Stimulated activated naive CD4-positive, alpha-beta T cell (primary cell): ENCODE measurements around the gene KCTD1.
"Not testable (repeated sequence)": the region's sequence is repeated elsewhere in the genome, so short reads cannot be mapped to it uniquely, and the experiment has no call there.

Experiments
- DNase-seq, 6 experiments: peaks; one replicate each; lab custom pipeline; 2025; lab: John Stamatoyannopoulos, UW

Gene KCTD1

DNA sequence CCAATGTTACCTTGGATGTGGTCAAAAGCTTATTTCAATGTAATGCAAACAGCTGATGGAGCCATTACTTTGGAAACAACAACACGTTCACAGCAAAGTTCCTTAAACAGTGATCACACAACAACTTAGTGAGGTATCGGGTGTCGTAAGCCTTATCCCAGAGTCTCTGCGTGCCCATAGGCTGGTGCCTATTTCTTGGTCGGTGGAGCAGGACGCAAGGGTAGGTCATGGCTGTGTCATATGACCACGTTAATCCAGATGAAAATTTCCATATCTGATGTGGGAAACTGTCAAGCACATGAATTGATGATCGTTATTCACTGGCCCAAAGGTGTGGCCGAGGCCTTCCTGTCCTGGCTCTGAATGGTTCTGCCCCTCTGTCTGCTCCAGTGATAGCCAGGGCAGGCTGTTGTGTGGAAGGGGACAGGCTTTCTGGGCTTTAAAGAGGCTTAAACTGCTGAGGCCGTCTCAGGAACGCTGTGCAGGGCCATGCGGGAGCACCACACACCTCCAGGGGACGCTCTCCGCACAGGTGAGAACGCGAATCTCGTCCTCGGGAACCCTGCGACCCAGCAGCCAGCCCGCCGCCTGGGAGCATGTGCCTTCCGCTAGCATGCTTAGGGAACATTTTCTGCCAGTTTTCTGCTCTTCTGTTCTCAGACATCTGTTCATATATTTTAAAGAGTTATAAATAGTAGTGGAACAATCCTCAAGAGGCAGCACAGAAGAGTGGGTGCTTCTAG, 90.6 kb downstream of the KCTD1 start:
- no peak for DNase-seq

DNA sequence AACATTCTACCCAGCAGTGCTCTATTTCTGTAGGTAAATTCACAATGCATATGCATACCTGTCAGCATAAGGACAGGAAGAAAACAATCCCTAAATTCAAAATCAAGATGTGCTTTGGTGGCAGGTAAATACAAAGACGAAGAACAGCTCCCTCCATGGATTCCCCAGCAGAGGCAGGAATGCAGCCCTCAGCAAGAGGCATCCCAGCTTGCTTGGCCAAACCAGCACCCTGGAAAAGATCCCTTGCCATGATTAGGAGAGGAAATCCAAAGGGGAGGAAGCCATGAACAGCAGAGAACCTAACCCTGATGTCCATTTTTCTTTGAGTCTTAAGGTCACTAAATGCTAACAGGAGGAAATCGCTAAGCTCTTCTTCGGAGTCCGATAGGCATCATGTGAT, 91.2 kb downstream of the KCTD1 start:
- DNase-seq, result no peak

DNA sequence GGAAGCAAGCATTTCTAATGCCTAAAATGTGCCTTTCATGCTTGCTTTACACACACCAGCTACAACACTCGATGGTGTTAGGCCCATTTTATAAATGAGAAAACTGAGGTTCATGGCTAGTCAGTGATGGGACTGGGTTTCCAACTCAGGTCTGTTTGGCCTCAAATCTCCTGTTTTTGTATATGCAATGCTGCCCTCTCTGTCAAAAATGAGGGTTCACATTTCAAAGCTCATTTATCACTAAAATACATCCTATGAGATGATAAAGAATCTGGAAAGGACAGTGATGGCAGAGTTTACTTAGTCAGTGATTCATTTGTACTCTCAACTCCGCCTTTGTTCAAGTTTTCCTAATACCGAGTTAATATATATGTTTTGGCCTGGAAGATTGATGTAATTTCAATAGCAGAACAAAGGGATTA, 92.3 kb downstream of the KCTD1 start:
- no peak for DNase-seq

DNA sequence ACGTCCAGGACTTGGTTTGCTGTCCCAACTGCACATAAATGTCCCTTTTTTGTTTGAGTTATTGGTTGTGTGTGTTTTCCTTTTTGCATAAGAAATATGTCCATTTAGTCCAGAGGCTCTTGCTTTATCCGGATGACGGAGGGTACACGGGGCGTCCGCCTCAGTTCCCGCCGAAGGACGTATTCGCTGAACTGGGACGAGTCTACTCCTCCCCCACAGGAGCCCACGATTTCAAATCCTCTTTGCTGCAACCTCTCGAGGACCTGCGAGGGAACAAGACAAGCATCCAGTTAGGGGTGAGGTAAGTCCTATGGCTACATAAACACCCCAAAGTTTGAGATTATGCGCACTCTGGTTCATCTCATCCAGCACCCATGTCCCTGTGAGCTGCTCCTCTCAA, 92.7 kb downstream of the KCTD1 start:
- no peak for DNase-seq

DNA sequence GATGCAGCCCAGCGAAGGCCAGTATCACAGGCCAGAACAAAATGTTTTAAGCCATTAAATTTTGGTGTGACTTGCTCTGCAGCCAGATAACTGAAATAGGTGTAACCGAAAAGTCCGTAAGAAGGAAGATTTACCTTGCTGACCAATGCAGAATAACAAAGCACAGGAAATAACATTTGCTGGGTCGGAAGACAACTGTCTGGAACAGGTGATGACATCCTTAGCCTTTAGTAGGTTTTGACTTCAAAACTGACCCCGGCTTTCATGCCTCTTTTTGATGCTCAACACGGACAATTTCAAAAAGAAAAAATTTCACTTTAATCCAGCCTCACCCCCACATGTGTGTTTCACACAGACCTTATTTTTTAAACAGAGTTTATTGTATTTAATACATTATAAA, 93.7 kb downstream of the KCTD1 start:
- no peak for DNase-seq

DNA sequence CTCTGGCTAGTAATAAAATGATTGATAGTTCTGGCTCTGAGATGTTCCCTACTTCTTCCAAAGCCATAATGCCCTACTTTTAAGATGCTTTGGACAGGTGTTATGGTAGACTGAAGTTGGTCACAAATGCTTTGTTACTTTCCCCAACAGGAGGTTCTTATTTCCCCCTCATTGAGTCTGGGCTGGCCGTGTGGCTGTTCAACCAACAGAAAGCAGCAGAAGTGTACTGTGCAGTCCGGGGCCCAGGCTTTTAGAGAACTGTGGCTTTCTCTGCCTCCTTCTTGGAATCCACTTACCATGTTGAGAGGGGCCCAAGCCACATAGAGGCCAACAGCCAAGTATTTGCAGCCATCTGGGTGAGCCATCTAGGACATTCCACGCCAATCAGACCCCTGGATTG, 94.2 kb downstream of the KCTD1 start:
- no peak for DNase-seq

DNA sequence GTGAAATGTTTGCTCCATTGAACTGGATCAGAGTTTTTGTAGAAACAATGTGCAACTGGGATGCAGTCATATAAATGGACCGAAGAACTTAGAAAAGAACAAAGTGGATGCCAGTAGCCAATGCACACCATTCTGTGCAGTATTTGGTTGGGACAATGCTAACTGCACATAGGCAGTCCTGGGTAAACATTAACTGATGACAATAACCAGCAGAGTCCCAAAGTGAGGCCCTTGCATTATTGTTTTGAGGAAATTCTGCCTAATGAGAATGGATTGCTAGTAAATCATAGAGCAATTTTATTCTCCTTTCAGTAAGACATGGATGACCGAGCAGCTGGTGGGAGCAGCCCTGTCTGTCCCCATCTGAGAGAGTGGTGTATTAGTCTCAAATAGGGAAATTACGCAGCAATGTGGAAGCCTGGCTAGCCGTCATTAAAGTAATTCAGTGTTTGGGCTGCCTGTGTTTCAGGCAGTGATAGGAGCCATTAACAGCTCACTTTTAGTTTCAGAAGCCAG, 94.9 kb downstream of the KCTD1 start:
- no peak for DNase-seq

DNA sequence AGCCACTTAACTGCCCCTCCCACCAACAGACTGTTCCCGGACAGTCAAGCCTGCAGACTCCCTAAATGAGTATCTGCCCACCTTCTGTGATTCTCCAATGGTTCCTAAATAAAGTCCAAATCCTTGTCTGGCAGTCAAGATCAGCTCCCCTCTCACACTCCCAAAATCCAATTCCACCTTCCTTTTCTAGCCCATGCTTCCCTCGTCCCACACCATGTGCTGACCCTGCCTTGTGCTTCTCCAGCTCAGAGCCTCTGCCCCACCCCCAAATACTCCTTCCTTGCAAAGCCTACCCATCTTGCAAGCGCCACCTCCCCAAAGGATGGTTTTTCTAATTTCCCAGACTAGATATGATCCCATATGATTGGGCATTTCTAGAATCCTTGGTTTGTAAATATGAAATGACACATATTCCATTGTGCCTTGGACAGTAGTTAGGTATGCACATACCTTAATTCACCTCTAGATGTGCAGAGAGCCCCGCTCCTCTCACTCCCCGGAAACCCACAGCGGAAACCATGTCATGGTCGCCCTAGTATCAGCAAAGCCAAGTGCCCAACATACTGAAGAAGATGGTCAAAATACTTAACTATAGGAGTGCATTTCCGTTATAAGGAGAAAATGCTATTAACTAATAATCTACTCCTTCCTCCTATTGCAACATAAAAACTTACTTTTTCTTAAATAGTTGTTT, 97.2 kb downstream of the KCTD1 start:
- no peak for DNase-seq

DNA sequence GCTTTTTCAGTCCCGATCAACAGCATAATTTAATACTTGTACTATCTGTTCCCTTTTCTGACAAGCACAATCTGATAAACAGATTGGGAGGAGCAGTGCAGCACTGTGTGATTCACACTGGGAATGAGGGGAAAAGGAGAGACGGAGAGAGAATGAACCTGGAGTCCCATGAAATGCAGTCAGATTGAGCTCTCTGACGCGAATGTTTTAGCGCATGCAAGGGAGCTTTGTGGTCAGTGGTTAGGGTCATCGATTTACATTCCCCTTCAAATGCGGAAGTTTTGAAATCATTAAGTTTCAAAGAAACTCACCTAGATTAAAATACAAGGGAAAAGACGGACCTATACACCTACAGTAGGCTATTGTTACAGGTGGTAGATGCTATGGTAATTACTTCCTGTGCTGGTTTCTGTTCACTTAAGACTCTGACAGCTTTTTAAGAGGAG, 99.6 kb downstream of the KCTD1 start:
- DNase-seq, result no peak

DNA sequence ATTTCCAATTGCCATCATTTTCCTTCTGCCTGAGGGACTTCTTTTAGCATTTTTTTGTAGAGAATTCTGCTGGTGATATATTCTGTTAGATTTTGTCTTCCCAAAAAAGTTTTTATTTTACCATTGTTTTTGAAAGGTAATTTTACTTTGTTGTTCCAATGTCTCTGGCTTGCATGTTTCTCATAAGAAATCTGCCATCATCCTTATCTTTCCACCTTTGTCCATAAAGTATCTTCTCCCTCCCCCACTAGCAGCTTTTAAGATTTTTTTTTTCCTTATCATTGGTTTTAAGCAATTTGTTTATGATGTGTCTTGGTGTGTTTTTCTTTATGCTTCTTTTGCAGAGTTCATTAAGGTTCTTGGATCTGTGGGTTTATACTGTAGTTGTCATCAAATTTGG, 104.5 kb downstream of the KCTD1 start:
- no peak for DNase-seq

DNA sequence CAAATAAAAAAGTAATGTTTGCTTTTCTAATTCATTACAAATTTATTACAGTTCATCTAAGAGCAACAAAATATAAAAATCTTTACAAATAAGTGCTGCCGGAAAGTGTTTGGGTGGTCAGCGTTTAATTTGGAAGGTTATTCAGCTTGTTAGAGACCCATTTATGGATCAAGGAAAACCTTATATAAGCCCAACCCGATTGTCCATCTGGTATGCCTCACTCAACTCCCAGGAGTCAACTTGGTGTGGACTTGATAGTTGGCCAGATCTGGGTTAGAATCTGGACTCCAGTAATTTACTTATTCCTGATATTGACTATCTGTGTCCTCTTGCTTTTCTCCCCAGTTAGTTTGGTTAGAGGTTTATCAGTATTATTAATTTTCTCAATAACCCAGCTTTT, 106.2 kb downstream of the KCTD1 start:
- DNase-seq, result no peak

DNA sequence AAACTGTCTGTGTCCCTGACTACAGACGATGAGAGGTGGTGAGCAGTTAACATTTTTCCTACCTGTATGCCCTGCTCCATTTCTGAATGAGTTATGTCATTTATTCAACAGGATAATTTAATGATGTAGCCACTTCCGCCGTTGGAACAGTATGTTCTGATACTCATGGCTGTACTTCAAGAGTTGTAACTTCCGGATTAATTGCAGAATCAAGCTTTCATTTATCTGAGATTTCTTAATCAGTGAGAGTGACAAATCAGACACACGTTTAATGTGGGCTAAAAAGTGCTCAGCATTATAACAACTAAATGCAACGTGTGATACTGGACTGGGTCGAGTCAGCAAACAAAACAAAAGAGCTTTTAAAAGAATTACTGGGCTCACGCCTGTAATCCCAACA, 107.7 kb downstream of the KCTD1 start:
- no peak for DNase-seq

DNA sequence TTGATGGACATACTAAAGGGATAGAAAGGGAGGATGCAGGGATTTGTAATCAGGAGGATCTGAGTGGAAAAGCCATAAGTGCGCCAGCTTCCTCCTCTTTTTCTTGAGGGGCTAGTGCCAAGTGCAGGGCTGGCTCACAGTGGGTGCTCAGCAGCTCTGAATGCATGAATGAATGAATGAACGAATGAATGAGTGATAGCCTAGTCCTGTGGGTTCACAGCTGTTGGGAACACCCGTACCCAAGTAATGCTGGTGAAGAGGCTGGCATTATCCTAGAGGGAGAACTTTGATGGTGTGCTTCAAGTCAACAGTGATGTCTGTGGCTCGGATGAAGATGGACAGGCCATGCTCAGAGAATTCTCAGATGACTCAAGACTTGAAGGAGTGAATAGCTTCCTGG, 108.8 kb downstream of the KCTD1 start:
- DNase-seq, result no peak

DNA sequence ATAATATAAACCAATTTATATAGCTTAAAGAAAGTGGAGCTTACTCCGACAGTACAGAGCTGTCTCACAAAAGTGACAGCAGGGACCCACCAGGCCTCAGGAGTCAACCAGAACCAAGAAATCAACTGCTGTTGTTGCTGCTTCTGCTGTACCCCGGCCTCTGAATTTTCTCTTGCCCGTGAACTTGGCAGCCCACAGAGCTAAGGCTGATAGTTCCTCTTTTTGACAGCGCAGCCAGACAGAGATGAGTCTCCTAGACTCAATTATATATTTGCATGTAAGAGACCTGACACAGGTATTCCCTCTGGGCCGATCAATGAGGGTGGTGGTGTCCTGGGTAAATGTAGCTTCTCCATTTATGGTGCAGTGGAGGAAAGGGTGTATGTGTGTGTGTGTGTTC, 109.4 kb downstream of the KCTD1 start:
- DNase-seq, result no peak

DNA sequence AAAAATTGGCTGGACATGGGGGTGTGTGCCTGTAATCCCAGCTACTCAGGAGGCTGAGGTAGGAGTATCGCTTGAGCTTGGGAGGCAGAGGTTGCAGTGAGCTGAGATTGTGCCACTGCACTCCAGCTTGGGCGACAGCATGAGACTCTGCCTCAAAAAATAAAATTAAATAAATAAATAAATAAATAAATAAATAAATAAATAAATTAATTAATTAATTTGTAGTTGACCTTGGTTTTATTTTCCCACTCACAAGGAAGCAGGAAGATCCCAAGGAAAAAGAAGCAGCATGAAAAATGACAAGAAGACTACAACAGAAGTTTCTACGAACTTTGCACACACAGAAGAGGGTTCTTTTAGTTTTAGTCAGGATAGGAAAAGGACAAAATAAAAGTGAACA, 110.7 kb downstream of the KCTD1 start:
- DNase-seq, result not testable (repeated sequence)

DNA sequence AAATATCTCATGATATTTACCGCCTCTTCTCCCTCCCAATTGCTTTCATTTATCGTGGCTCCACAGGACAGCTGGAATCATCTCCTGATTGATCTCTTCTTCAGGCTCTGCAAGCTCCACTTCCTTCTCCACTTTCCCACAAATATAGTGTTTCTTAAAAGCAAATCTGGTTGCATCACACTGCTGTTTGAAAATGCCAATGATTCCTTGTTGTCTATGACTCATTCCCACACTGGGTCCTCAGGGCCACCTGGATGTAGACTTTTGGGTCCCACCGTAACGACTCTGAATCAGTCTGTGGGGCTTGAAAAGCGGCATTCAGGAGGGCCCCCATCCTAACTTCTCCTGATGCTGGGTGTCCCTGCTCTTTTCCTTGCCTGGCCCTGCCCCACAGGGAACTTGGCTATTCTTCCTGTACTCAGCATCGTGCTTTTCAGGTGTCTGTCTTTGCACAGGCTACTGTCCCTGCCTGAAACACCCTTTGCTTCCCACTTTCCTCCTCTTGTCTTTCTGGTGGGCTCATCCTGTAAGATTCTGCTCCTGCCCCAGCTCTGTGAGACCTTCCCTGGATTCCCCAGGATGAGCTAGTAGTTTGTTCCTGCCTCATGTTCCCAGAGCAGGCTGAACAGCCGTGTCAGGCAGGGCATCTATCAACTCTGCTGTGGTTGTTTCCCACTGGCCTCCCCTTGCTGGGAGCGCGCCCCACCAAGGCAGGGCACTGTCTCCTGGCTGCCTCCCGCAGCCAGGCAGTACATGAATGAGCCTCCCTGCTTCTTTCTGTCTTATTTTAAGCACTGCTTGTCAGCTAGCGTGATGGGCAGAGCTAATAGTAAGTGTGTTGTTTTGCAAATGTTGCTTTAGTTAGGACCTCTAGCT, 111.9 kb downstream of the KCTD1 start:
- DNase-seq, result no peak

DNA sequence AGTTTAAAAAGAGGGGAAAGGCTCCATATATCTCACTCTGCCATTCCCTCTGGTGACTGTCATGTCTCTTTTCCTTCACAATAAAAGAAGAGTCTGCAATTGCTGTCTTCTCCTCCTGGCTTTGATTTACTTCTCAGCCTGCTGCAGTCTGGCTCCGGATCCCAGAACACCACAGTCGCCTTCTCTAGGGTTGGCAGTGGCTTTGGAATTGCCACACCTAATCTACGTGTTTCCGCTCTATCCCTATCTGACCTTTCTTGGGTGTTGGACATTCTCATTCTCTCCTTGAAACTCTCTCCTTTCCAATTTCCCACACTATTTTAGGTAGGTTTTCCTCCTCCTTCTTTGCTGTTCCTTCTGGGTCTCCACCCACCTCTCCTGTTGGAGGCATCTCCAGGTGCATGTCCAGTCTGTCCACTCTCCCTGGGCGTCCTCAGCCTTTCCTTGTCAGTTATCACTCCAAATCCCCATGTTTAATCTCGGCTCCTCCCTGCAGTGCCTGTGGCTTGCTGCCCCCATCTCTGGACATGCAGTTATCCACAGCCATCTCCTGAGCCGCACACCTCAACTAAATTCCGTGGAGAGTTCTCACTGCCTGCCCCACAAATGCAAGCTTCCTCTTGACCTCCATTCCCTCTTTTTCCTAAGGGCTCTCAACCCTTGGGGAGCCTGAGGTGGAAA, 112.8 kb downstream of the KCTD1 start:
- no peak for DNase-seq

DNA sequence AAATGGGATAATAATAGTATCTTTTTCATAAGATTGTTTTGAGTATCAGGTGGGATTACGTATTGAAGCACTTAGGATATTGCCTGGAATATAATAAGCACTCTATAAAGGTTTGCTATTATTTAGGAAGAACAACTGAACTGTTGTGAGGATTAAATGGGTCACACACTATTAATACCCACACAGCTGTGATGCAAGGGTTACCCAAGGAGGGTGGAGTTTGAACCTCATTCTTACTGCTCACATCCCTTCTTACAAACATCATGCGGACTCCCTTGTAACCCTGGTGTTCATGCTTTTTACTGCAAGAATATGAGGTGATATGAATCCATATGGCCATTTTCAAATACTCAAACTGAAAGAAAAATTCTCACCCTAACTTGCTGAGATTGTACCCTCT, 113.5 kb downstream of the KCTD1 start:
- DNase-seq, result no peak

DNA sequence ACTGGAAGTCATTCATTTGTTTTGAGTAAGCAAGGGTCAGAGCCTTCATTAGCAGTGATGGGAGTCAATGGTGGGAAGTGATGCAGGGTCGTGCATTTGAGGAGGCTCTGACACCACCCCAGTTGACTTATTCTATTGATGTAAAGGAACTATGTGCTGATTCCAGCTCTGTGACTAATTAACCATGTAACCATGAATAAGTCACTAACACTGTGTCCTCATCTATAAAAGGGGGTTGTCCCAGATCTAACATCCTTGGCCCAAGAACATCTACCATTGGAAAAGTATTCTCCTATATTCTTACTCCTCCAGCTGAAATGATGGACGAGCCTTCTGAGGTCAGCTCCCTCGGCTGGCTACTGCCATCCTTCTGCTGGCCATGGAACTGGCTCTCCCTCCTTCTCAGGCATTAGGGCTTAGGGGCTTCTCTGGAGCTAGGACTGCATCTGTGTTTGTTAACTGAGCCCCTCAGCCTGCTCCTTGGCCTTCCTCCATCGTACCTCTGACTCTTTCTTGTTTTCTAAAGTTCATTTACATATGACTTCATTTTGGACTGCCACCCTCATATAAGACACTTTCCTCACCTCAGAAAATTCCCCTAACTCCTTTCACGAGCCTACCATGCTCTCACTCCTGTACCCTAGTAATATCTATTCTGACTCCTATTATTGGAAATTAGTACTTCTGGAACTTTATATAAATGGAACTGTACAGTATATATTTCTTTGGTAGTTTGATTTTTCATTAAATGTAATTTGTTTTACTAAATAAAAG, 115.5 kb downstream of the KCTD1 start:
- DNase-seq, result no peak

DNA sequence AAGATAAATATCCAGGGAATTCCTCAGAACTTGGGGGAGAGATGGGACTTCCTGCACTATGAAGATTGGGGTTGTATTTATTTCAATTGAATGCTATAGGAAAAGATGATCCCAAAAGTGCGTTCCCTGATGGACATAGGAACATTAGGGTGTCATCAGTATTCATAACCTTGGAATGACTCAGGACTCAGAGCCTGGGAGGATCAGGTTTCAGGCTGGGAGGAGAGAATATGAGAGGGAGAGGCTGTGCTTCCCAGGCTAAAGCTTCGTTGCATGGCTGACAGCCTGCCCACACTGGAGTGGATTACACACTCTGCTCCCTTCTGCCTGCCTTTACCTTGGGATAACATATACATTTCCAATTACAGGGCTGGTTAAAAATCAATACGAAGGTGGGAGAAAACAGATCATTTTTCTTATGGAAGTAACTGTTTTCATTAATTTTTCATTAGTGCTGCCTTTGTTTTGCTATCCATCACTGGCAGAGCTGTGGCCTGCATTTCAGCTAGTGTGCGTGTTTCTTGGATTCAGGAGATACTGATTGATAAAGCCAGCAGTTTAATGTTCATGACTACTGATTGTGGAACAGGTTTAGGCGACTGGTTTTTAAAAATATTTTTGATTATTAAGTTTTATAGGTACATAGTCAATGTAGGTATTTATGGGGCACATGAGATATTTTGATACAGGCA, 118.7 kb downstream of the KCTD1 start:
- DNase-seq, result no peak

DNA sequence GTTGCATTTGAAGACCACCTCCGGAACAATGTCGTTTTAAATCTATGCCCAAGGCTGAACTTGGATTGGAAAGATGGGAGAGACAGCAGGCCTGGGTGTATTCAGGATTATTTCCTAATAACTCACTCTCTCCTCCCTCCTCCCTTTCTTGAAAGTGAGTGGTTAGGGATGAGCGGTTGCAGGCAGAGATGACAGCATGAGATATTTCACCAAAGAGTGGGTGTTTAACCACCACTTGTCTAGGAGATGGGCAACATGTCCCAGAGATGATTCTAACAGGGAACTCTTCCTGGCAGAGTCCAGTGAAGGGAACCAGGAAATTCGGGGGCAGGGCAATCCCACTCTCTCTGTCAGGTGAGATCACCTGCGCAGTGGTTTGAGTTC, 123.2 kb downstream of the KCTD1 start:
- DNase-seq, result no peak
